ENCODE measurements around the gene ANAPC13. TPM values are rescaled to one million over a fixed set of nuclear protein-coding genes. Genes with fewer than 3 reads are reported as not detected.

The ANAPC13 gene
- total RNA-seq, 1 experiment from 2014 or later, result 197 TPM

- DNase-seq (ENCODE audit: low spot score), result no peak
These were observed 32.2 kb downstream of the ANAPC13 start for GRCh38 chr3:134453631-134454030.

GRCh38 chr3:134449951-134450350, 35.8 kb downstream of the ANAPC13 start:
- no peak for DNase-seq (ENCODE audit: low spot score)

- DNase-seq (ENCODE audit: low spot score), result peak; percentile 55
These were observed 36.5 kb downstream of the ANAPC13 start for GRCh38 chr3:134449277-134449676.

- no peak for DNase-seq (ENCODE audit: low spot score)
These were observed 37.1 kb downstream of the ANAPC13 start for GRCh38 chr3:134448664-134449063.

GRCh38 chr3:134447351-134447750, 38.4 kb downstream of the ANAPC13 start:
- no peak for DNase-seq (ENCODE audit: low spot score)

- peak; percentile 56 for DNase-seq (ENCODE audit: low spot score)
These were observed 39.0 kb downstream of the ANAPC13 start for GRCh38 chr3:134446800-134447199.

- DNase-seq (ENCODE audit: low spot score), result no peak
These were observed 40.1 kb downstream of the ANAPC13 start for GRCh38 chr3:134445636-134446035.

GRCh38 chr3:134445095-134445494, 40.7 kb downstream of the ANAPC13 start:
- DNase-seq (ENCODE audit: low spot score), result no peak

- no peak for DNase-seq (ENCODE audit: low spot score)
These were observed 44.0 kb downstream of the ANAPC13 start for GRCh38 chr3:134441821-134442220.

- DNase-seq (ENCODE audit: low spot score), result no peak
These were observed 44.5 kb downstream of the ANAPC13 start for GRCh38 chr3:134441321-134441720.

- no peak for DNase-seq (ENCODE audit: low spot score)
These were observed 48.5 kb downstream of the ANAPC13 start for GRCh38 chr3:134437211-134437752.

- DNase-seq (ENCODE audit: low spot score), result no peak
These were observed 53.5 kb downstream of the ANAPC13 start for GRCh38 chr3:134432236-134432635.

- DNase-seq (ENCODE audit: low spot score), result no peak
These were observed 54.8 kb downstream of the ANAPC13 start for GRCh38 chr3:134430950-134431445.

- no peak for DNase-seq (ENCODE audit: low spot score)
These were observed 55.6 kb downstream of the ANAPC13 start for GRCh38 chr3:134430174-134430573.

GRCh38 chr3:134428401-134428800, 57.4 kb downstream of the ANAPC13 start:
- DNase-seq (ENCODE audit: low spot score), result no peak

Other genes with a start within 250 kb of the ANAPC13 start
- gene RYK, start 235.1 kb downstream of the ANAPC13 start, total RNA-seq (2014; rRNA removed; shearing (Covaris generic)), result 67.6 and 77.8 TPM in 2 replicates
- 21.5 and 23.0 TPM in 2 replicates for gene AMOTL2, start 111.5 kb downstream of the ANAPC13 start, total RNA-seq (2014; rRNA removed; shearing (Covaris generic))
- 21.3 and 23.2 TPM in 2 replicates for gene CEP63, start 72 bp upstream of the ANAPC13 start, total RNA-seq (2014; rRNA removed; shearing (Covaris generic))
- gene KY, start 165.0 kb upstream of the ANAPC13 start, total RNA-seq (2014; rRNA removed; shearing (Covaris generic)), result 0.04 TPM in 1 of 2 replicates, not detected in the other

Measured in H4 (cell line).